ENCODE measurements around the gene SKIL. TPM values are rescaled to one million over a fixed set of nuclear protein-coding genes. Genes with fewer than 3 reads are reported as not detected.

SKIL gene
- polyA plus RNA-seq, 1 donor = 59.1 TPM

DNA sequence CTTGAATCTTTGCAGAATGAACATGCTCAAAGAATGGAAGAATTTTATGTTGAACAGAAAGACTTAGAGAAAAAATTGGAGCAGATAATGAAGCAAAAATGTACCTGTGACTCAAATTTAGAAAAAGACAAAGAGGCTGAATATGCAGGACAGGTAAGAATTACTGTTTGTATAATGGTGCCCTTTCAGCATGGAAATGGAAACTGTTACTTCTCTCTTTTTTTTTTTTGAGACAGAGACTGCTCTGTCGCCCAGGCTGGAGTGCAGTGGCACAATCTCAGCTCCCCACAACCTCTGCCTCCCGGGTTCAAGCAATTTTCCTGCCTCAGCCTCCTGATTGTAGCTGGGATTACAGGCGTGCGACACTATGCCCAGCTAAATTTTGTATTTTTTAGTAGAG, 33.6 kb downstream of the SKIL start:
- peaks cover 38% of the 10 kb centered on the region for H3K36me3 ChIP-seq (ENCODE audit: control insufficient read depth, insufficient read depth, low read length)
- no peaks in the 10 kb centered on the region for H3K9me3 ChIP-seq (ENCODE audit: control insufficient read depth, low read depth, low read length)
- no CpG with 5 or more reads among the region's 4 CpGs for WGBS (ENCODE audit: insufficient coverage, low lambda C conversion rate)
- H3K4me1 ChIP-seq (ENCODE audit: control insufficient read depth, insufficient read depth, low read length) = no peaks in the 10 kb centered on the region
- no peak overlapping the region for H3K4me3 ChIP-seq (ENCODE audit: low read length)
- H3K27ac ChIP-seq (ENCODE audit: low read length) = no peak overlapping the region
- H3K27me3 ChIP-seq (ENCODE audit: control insufficient read depth, insufficient read depth, low read length) = no peaks in the 10 kb centered on the region
- DNase-seq = no peak

DNA sequence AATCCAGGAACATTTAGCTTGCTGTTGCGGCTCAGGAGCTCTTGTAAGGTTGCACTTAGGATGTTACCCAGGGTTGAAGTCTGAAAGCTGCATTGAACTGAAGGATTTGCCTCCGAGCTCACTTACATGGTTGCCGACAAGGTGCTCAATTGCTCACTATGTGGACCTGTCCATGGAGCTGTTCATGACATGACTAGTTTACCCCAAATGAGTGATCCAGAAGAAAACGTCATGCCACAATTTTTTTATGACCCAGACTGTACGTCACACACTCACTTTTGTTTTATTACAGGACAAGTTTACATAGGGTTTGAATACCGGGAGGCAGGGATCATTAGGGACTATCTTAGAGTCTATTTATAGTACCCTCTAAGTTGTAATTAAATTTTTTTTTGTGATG, 40.2 kb downstream of the SKIL start:
- Histone ChIP-seq H3K36me3 (ENCODE audit: control insufficient read depth, insufficient read depth, low read length) (peaks cover 3% of the 10 kb centered on the region), H3K9me3 (ENCODE audit: control insufficient read depth, low read depth, low read length) (no peaks in the 10 kb centered on the region), H3K27ac (ENCODE audit: low read length) (no peak overlapping the region), H3K4me1 (ENCODE audit: control insufficient read depth, insufficient read depth, low read length) (no peaks in the 10 kb centered on the region), H3K4me3 (ENCODE audit: low read length) (no peak overlapping the region), H3K27me3 (ENCODE audit: control insufficient read depth, insufficient read depth, low read length) (no peaks in the 10 kb centered on the region)
- whole genome bisulfite sequencing (ENCODE audit: insufficient coverage, low lambda C conversion rate) = no CpG with 5 or more reads among the region's 6 CpGs
- peak in 1 of 2 donors; percentile 17 for DNase-seq

DNA sequence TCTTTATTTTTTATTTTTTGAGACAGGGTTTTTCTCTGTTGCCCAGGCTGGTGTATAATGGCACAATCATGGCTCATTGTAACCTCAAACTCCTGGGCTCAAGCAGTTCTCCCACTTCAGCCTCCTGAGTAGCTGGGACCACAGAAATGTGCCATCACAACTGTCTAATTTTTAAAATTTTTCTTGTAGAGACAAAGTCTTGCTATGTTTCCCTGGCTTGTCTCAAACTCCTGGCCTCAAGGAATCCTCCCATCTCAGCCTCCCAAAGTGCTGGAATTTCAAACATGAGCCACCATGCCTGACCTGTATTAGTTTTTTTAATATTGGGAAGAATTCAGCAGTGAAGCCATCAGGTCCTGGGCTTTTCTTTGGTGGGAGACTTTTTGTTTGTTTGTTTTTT, 47.6 kb downstream of the SKIL start:
- no peak for DNase-seq
- Histone ChIP-seq H3K4me3 (ENCODE audit: low read length) (no peak overlapping the region), H3K4me1 (ENCODE audit: control insufficient read depth, insufficient read depth, low read length) (no peaks in the 10 kb centered on the region), H3K27ac (ENCODE audit: low read length) (no peak overlapping the region), H3K9me3 (ENCODE audit: control insufficient read depth, low read depth, low read length) (no peaks in the 10 kb centered on the region), H3K36me3 (ENCODE audit: control insufficient read depth, insufficient read depth, low read length) (no peaks in the 10 kb centered on the region), H3K27me3 (ENCODE audit: control insufficient read depth, insufficient read depth, low read length) (no peaks in the 10 kb centered on the region)

DNA sequence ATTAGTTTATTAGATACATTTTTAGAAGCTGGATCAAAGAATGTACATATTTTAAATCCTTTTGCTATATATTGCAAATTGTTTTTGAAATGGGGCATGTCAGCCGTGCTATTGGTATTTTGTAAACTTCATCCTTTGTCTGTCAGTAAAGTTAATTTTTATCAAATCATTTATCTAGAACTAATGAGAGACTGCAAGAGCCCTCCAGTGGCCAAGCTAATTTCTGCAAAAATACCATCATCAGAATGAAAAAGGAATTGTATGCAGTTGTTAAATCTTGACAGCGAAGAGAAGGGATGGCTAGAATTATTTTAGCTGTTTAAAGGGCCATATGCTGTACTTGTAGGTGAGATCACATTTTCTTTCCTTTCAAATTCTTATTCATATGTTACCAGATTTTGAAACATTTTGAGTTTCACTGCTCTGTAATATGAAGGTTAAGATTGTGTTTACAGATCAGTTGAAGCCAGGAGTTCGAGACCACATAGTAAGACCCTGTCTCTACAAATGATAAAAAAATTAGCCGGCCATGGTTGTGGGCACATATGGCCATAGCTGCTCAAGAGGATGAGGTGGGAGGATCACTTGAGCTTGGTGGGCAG, 53.0 kb downstream of the SKIL start:
- Histone ChIP-seq H3K9me3 (ENCODE audit: control insufficient read depth, low read depth, low read length) (no peaks in the 10 kb centered on the region), H3K4me3 (ENCODE audit: low read length) (no peak overlapping the region), H3K4me1 (ENCODE audit: control insufficient read depth, insufficient read depth, low read length) (no peaks in the 10 kb centered on the region), H3K36me3 (ENCODE audit: control insufficient read depth, insufficient read depth, low read length) (no peaks in the 10 kb centered on the region), H3K27me3 (ENCODE audit: control insufficient read depth, insufficient read depth, low read length) (no peaks in the 10 kb centered on the region), H3K27ac (ENCODE audit: low read length) (no peak overlapping the region)
- WGBS (ENCODE audit: insufficient coverage, low lambda C conversion rate) = no CpG with 5 or more reads among the region's 4 CpGs
- peak in 1 of 2 donors; percentile 28 for DNase-seq

DNA sequence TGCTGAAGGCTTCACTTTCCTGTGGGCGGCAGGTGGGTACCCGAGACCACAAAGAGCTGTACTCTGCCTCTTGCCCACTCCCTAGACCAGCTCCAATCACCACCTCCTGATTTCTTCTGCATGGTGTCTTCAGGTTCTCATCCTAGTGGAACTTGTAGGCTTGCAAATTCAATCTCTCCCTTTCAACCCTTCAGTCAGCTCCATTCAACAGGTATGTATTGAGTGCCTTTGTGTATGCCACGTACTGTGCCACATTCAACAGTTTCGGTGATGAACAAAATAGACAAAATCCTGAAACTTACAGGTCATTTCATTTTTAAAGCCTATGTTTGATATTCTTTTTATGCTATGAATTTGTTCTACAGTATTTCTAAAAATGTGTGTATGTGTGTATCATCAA, 55.8 kb downstream of the SKIL start:
- no CpG with 5 or more reads among the region's 4 CpGs for WGBS (ENCODE audit: insufficient coverage, low lambda C conversion rate)

DNA sequence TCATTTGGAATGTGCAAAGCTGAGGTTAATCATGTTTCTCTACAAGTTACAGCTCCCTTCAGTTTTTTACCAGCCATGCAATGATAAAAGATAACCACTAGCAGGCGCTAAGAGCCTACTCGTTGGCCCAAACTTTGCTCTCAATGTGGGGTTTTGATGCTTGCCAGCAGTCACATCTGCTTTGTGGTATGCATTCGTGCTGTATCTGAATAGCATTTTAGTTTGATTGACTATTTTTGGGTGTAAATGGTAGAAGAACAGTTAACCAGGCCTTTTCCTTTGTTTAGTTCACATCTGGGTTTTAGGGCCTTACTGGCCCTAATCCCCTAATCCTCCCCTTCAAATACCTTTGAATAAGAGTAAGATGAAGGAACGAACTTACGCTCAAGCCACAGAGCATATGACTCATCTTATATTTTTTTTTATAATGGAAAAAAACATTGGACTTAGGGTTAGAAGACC, 56.7 kb downstream of the SKIL start:
- 100% methylated on average over 2 of the region's 5 CpGs for WGBS (ENCODE audit: insufficient coverage, low lambda C conversion rate)
- peaks cover 4% of the 10 kb centered on the region for H3K4me1 ChIP-seq (ENCODE audit: control insufficient read depth, insufficient read depth, low read length)
- peak; percentile 38 to 50 for DNase-seq
- no peak overlapping the region for H3K27ac ChIP-seq (ENCODE audit: low read length)
- H3K9me3 ChIP-seq (ENCODE audit: control insufficient read depth, low read depth, low read length) = no peaks in the 10 kb centered on the region
- H3K4me3 ChIP-seq (ENCODE audit: low read length) = no peak overlapping the region
- H3K27me3 ChIP-seq (ENCODE audit: control insufficient read depth, insufficient read depth, low read length) = peaks cover 20% of the 10 kb centered on the region
- no peaks in the 10 kb centered on the region for H3K36me3 ChIP-seq (ENCODE audit: control insufficient read depth, insufficient read depth, low read length)

More for the DNA sequence above, 55.8 kb downstream of the SKIL start:
- H3K4me1 ChIP-seq (ENCODE audit: control insufficient read depth, insufficient read depth, low read length) = no peaks in the 10 kb centered on the region
- no peak overlapping the region for H3K4me3 ChIP-seq (ENCODE audit: low read length)
- DNase-seq = no peak
- no peaks in the 10 kb centered on the region for H3K36me3 ChIP-seq (ENCODE audit: control insufficient read depth, insufficient read depth, low read length)
- H3K27me3 ChIP-seq (ENCODE audit: control insufficient read depth, insufficient read depth, low read length) = peaks cover 11% of the 10 kb centered on the region
- no peaks in the 10 kb centered on the region for H3K9me3 ChIP-seq (ENCODE audit: control insufficient read depth, low read depth, low read length)
- H3K27ac ChIP-seq (ENCODE audit: low read length) = no peak overlapping the region

DNA sequence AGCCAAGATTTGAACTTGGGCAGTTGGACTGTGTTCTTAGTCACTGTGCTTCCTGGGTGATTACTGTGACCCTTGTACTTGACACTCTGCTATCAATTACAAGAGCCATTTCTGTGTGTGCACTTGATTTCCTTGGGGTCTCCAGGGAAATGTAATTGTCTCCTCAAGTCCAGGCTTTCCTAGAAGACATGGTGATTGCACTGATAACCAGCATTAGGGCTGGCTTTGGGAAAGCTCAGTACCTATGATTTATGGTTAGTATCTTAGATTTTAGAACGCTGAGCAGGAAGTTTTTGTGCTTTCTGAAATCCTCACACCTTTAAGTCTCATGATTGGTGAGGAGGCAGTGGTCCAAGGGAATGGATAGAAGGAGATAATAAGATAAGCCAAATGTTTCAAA, 59.6 kb downstream of the SKIL start:
- peaks cover 12% of the 10 kb centered on the region for H3K4me1 ChIP-seq (ENCODE audit: control insufficient read depth, insufficient read depth, low read length)
- peaks cover 2% of the 10 kb centered on the region for H3K9me3 ChIP-seq (ENCODE audit: control insufficient read depth, low read depth, low read length)
- H3K4me3 ChIP-seq (ENCODE audit: low read length) = no peak overlapping the region
- H3K27ac ChIP-seq (ENCODE audit: low read length) = no peak overlapping the region
- peaks cover 35% of the 10 kb centered on the region for H3K27me3 ChIP-seq (ENCODE audit: control insufficient read depth, insufficient read depth, low read length)
- peak in 1 of 2 donors; percentile 39 for DNase-seq
- no peaks in the 10 kb centered on the region for H3K36me3 ChIP-seq (ENCODE audit: control insufficient read depth, insufficient read depth, low read length)
- no CpG with 5 or more reads among the region's 1 CpG for WGBS (ENCODE audit: insufficient coverage, low lambda C conversion rate)

DNA sequence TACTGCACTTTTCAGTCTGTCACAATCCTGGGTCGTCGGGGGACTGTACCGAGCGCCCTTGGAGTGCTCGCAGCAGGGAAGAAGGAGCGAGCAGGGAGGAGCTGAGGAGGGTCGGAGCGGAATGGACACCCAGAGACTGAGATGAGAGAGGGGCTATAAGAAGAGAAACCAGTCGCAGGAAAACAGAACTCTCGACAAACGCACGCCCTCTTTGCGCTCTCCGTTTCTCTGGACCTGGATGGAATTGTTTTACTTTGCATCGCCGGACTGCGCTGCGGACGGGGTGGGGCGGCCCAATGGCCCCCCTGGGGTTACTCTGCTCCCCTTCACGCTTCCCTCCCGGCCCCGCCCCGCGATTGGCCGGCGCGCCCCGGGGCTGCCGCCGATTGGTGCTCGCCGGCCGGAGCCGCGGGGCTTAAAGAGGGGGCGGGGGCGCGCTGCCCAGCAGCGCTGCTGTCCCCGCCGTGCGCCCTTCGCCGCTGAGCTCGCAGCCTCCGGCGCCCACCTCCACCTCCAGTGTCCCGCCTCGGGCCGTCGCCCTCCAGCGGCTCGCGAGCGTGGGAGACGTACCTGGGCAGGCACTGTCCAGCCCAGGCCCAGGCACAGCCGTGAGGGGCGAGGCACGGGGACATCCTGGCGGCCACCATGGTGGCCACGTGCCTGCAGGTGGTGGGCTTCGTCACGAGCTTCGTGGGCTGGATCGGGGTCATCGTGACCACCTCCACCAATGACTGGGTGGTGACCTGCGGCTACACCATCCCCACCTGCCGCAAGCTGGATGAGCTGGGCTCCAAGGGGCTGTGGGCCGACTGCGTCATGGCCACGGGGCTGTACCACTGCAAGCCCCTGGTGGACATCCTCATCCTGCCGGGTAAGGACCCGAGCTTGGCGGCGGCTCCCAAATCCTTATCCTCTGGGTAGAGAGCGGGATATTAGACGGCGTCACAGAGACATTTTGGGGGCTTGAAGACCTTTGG, 61.2 kb downstream of the SKIL start, which contains the start of gene CLDN11:
CLDN11 (plus strand) TSS at position 447 of the 977 bp plus-strand sequence; CDS start at position 646, 199 bp downstream.
- DNase-seq = peak in 1 of 2 donors; percentile 34
- H3K27me3 ChIP-seq (ENCODE audit: control insufficient read depth, insufficient read depth, low read length) = peaks cover 35% of the 10 kb centered on the region
- no CpG with 5 or more reads among the region's 79 CpGs for WGBS (ENCODE audit: insufficient coverage, low lambda C conversion rate)
- peaks cover 12% of the 10 kb centered on the region for H3K4me1 ChIP-seq (ENCODE audit: control insufficient read depth, insufficient read depth, low read length)
- peaks cover 2% of the 10 kb centered on the region for H3K9me3 ChIP-seq (ENCODE audit: control insufficient read depth, low read depth, low read length)
- H3K36me3 ChIP-seq (ENCODE audit: control insufficient read depth, insufficient read depth, low read length) = no peaks in the 10 kb centered on the region
- no peak within 1 kb of the TSS for H3K27ac ChIP-seq (ENCODE audit: low read length)
- peak within 1 kb of the TSS; percentile 34 for H3K4me3 ChIP-seq (ENCODE audit: low read length)

DNA sequence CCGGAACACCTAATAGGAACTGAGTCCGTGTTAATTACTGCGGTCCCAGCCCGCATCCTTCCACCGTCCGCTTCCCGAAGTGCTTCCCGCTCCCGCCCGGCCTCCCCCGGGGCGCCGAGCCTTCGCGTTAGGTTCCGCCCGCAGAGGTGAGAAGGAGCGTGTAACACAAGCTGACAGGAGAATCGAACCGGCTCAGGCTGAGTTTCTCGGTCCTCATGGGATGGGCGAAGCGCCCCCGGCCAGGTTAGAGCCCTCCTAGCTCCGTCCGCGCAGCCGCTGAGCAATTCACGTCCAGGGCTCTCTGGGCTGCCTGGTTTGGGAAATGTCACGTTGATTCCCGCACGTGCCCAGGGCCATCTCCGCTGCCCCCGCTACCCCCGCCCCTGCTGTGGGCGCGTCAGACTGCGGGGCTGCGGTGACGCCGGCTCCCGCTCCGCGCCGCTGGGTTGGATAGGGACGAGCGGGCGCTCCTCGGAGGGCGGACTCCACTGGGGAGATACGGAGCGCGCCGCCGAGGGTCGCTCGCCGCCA, 62.1 kb downstream of the SKIL start:
- no peaks in the 10 kb centered on the region for H3K36me3 ChIP-seq (ENCODE audit: control insufficient read depth, insufficient read depth, low read length)
- peaks cover 2% of the 10 kb centered on the region for H3K9me3 ChIP-seq (ENCODE audit: control insufficient read depth, low read depth, low read length)
- H3K4me3 ChIP-seq (ENCODE audit: low read length) = peak overlapping the region; percentile 24
- peaks cover 35% of the 10 kb centered on the region for H3K27me3 ChIP-seq (ENCODE audit: control insufficient read depth, insufficient read depth, low read length)
- peaks cover 12% of the 10 kb centered on the region for H3K4me1 ChIP-seq (ENCODE audit: control insufficient read depth, insufficient read depth, low read length)
- peak in 1 of 2 donors; percentile 52 for DNase-seq
- WGBS (ENCODE audit: insufficient coverage, low lambda C conversion rate) = no CpG with 5 or more reads among the region's 58 CpGs
- no peak overlapping the region for H3K27ac ChIP-seq (ENCODE audit: low read length)

DNA sequence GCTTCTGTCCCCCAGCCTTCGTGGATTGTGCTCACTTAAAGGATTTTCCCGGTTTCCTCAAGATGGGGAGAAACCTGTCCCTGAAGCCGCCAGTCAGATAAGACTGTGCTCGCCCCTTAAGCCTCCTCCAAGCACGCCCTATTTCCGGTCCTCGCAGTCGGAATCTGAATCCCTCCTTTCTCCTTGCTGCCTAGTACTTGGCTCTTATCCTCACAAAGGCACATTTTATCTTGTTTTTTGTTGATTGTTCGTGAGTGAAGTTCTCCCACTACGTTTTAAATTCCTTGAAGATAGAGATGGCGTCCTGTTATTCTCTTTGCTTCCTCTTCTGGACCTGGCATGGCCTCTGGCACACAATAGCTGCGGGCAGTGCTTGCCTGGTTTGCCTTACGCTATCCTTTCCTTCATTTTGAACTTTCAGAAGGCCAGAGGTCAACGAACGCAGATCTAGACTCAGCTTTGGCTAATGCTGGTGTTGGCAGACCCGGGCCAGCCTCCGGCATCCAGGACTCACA, 62.8 kb downstream of the SKIL start:
- DNase-seq = peak in 1 of 2 donors; percentile 35
- Histone ChIP-seq H3K9me3 (ENCODE audit: control insufficient read depth, low read depth, low read length) (peaks cover 2% of the 10 kb centered on the region), H3K27me3 (ENCODE audit: control insufficient read depth, insufficient read depth, low read length) (peaks cover 35% of the 10 kb centered on the region), H3K27ac (ENCODE audit: low read length) (no peak overlapping the region), H3K36me3 (ENCODE audit: control insufficient read depth, insufficient read depth, low read length) (no peaks in the 10 kb centered on the region), H3K4me1 (ENCODE audit: control insufficient read depth, insufficient read depth, low read length) (peaks cover 12% of the 10 kb centered on the region), H3K4me3 (ENCODE audit: low read length) (peak overlapping the region; percentile 24)
- 4% methylated on average over 4 of the region's 17 CpGs for WGBS (ENCODE audit: insufficient coverage, low lambda C conversion rate)
